IMR-90 (cell line): ENCODE data around the gene EPB41L3. TPM values are rescaled to one million over a fixed set of nuclear protein-coding genes. Genes with fewer than 3 reads are reported as not detected.

ENCODE experiments used
- ATAC-seq: fragments of 200-7000 bp; cut with Tn5 transposase; 2 replicates; pipeline ENCODE4 v1.9.1; 2020; ENCODE audit warnings: low read depth, mild to moderate bottlenecking, moderate library complexity
- BruUV-seq: library from RNA; stranded (reverse); fragments of 400-500 nt; replicated peaks from 2 replicates; lab custom pipeline; 2021; lab: Mats Ljungman, UMichigan
- CTCF ChIA-PET: fragments of 300-600 bp; formaldehyde crosslinking; extraction: SDS; loops from one replicate; lab custom pipeline; 2021; ENCODE audit warnings: antibody characterized with exemption; lab: Yijun Ruan, JAX
- POLR2A ChIA-PET: fragments of 300-600 bp; sonication (Branson Sonifier 250); formaldehyde crosslinking; loops from one replicate; lab custom pipeline; 2022; ENCODE audit warnings: antibody characterized with exemption; ENCODE audit not compliant: unreplicated experiment; lab: Charles Lee
- DNase-seq: peaks from one replicate; pipeline ENCODE4 v3.0.0; 2013
- H2AFZ ChIP-seq: replicated peaks from 2 replicates; pipeline ENCODE3; 2013; ENCODE audit warnings: low read length, mild to moderate bottlenecking; ENCODE audit not compliant: poor library complexity
- H2AK5ac ChIP-seq: 2 replicates; pipeline ENCODE4 v1.6.1; 2013; ENCODE audit warnings: low read depth, low read length, inconsistent platforms
- H2AK9ac ChIP-seq: replicated peaks from 2 replicates; pipeline ENCODE3; 2013; ENCODE audit warnings: mild to moderate bottlenecking, low read depth, low read length, moderate library complexity; ENCODE audit not compliant: poor library complexity
- H2BK120ac ChIP-seq: 2 replicates; pipeline ENCODE4 v1.6.1; 2013; ENCODE audit warnings: low read depth, low read length, inconsistent platforms
- H2BK15ac ChIP-seq: 3 replicates; pipeline ENCODE4 v1.6.1; 2013; ENCODE audit warnings: low read depth, low read length, inconsistent platforms
- H2BK20ac ChIP-seq: 2 replicates; pipeline ENCODE4 v1.6.1; 2013; ENCODE audit warnings: low read depth, mild to moderate bottlenecking, inconsistent platforms, low read length, moderate library complexity
- H2BK5ac ChIP-seq: 2 replicates; pipeline ENCODE4 v1.6.1; 2013; ENCODE audit warnings: mild to moderate bottlenecking, low read depth, low read length, inconsistent platforms; ENCODE audit not compliant: poor library complexity, severe bottlenecking
- H3K14ac ChIP-seq: replicated peaks from 2 replicates; pipeline ENCODE4 v1.6.1; 2013; ENCODE audit warnings: low read depth, low read length, inconsistent platforms
- H3K18ac ChIP-seq: 2 replicates; pipeline ENCODE4 v1.6.1; 2013; ENCODE audit warnings: low read depth, low read length, control low read depth
- H3K23ac ChIP-seq: 2 replicates; pipeline ENCODE4 v1.6.1; 2013; ENCODE audit warnings: low read depth, low read length, inconsistent platforms
- H3K27ac ChIP-seq: 2 replicates; pipeline ENCODE4 v1.5.1; 2013; ENCODE audit warnings: mild to moderate bottlenecking, control low read depth, low read length; ENCODE audit not compliant: insufficient read depth
- H3K27me3 ChIP-seq: 2 replicates; pipeline ENCODE4 v1.6.1; 2013; ENCODE audit warnings: low read length; ENCODE audit not compliant: control insufficient read depth, insufficient read depth
- H3K36me3 ChIP-seq: 2 replicates; pipeline ENCODE4 v1.6.1; 2013; ENCODE audit warnings: low read length, mixed read lengths; ENCODE audit not compliant: control insufficient read depth, insufficient read depth
- H3K4ac ChIP-seq: 2 replicates; pipeline ENCODE4 v1.6.1; 2013; ENCODE audit warnings: low read depth, low read length, inconsistent platforms
- H3K4me1 ChIP-seq: 2 replicates; pipeline ENCODE4 v1.6.1; 2013; ENCODE audit warnings: low read length, mixed read lengths; ENCODE audit not compliant: control insufficient read depth, insufficient read depth
- H3K4me2 ChIP-seq: 2 replicates; pipeline ENCODE4 v1.6.1; 2013; ENCODE audit warnings: low read depth, mild to moderate bottlenecking, control low read depth, low read length, moderate library complexity
- H3K4me3 ChIP-seq: 2 replicates; pipeline ENCODE4 v1.5.1; 2013; ENCODE audit warnings: low read depth, mild to moderate bottlenecking, control low read depth, low read length, moderate library complexity; ENCODE audit not compliant: insufficient read depth
- H3K56ac ChIP-seq: 2 replicates; pipeline ENCODE4 v1.6.1; 2013; ENCODE audit warnings: low read length, inconsistent platforms; ENCODE audit not compliant: insufficient read depth; ENCODE audit errors: extremely low read depth
- H3K79me1 ChIP-seq, 2 experiments: 2 replicates each; pipeline ENCODE4 v1.6.1; 2013; ENCODE audit warnings: low read length in 2 of 2, inconsistent platforms in 1 of 2, low read depth in 1 of 2
- H3K9ac ChIP-seq: 2 replicates; pipeline ENCODE4 v1.6.1; 2013; ENCODE audit warnings: low read depth, low read length, control low read depth
- H3K9me1 ChIP-seq: 2 replicates; pipeline ENCODE4 v1.6.1; 2013; ENCODE audit warnings: low read length, inconsistent platforms; ENCODE audit not compliant: insufficient read depth
- H3K9me3 ChIP-seq: 2 replicates; pipeline ENCODE4 v1.6.1; 2013; ENCODE audit warnings: low read length; ENCODE audit not compliant: control insufficient read depth, insufficient read depth
- H4K20me1 ChIP-seq: 2 replicates; pipeline ENCODE4 v1.6.1; 2013; ENCODE audit warnings: low read length, inconsistent platforms; ENCODE audit not compliant: insufficient read depth
- H4K5ac ChIP-seq: 2 replicates; pipeline ENCODE4 v1.6.1; 2013; ENCODE audit warnings: mild to moderate bottlenecking, low read depth, low read length, control low read depth
- H4K8ac ChIP-seq, 2 experiments: 2 replicates each; pipeline ENCODE4 v1.6.1; 2013; ENCODE audit warnings: low read depth in 2 of 2, low read length in 2 of 2, control low read depth in 1 of 2, inconsistent platforms in 1 of 2
- H4K91ac ChIP-seq: 2 replicates; pipeline ENCODE4 v1.6.1; 2013; ENCODE audit warnings: low read depth, low read length, inconsistent platforms; ENCODE audit not compliant: insufficient read depth
- CEBPB ChIP-seq: IDR thresholded peaks from 2 replicates; pipeline ENCODE4 v1.6.1; 2012; ENCODE audit warnings: low read depth, low read length, improper control_type of control experiment
- CHD1 ChIP-seq: IDR thresholded peaks from 2 replicates; pipeline ENCODE4 v1.6.1; 2012; ENCODE audit warnings: low read depth, low read length, improper control_type of control experiment
- CTCF ChIP-seq: conservative IDR thresholded peaks from 2 replicates; pipeline ENCODE4 v1.5.1; 2012; ENCODE audit warnings: mild to moderate bottlenecking, low read depth, low read length, improper control_type of control experiment
- ELK1 ChIP-seq: fragments of 150-350 bp; IDR thresholded peaks from 2 replicates; pipeline ENCODE4 v1.6.1; 2016; ENCODE audit warnings: low read depth, mild to moderate bottlenecking, low read length, moderate library complexity, borderline replicate concordance
- FOS ChIP-seq: fragments of 150-350 bp; IDR thresholded peaks from 2 replicates; pipeline ENCODE4 v1.6.1; 2016; ENCODE audit warnings: low read depth, low read length
- MAFK ChIP-seq: IDR thresholded peaks from 2 replicates; pipeline ENCODE4 v1.6.1; 2012; ENCODE audit warnings: low read depth, low read length, improper control_type of control experiment
- MAZ ChIP-seq: IDR thresholded peaks from 2 replicates; pipeline ENCODE4 v1.6.1; 2012; ENCODE audit warnings: low read depth, mild to moderate bottlenecking, low read length, improper control_type of control experiment, moderate library complexity, borderline replicate concordance
- MXI1 ChIP-seq: IDR thresholded peaks from 2 replicates; pipeline ENCODE4 v1.6.1; 2012; ENCODE audit warnings: low read depth, mild to moderate bottlenecking, low read length, moderate library complexity, borderline replicate concordance
- NFE2L2 ChIP-seq: fragments of 150-350 bp; IDR thresholded peaks from 2 replicates; pipeline ENCODE4 v1.6.1; 2016; ENCODE audit warnings: low read depth, mild to moderate bottlenecking, low read length
- POLR2A ChIP-seq: IDR thresholded peaks from 2 replicates; pipeline ENCODE4 v1.6.1; 2012; ENCODE audit warnings: mild to moderate bottlenecking, low read depth, low read length
- RAD21 ChIP-seq: IDR thresholded peaks from 2 replicates; pipeline ENCODE4 v1.6.1; 2012; ENCODE audit warnings: low read length, improper control_type of control experiment
- RCOR1 ChIP-seq: IDR thresholded peaks from 2 replicates; pipeline ENCODE4 v1.6.1; 2012; ENCODE audit warnings: mild to moderate bottlenecking, low read length, improper control_type of control experiment; ENCODE audit not compliant: insufficient replicate concordance
- RFX5 ChIP-seq: IDR thresholded peaks from 2 replicates; pipeline ENCODE4 v1.8.0; 2012; ENCODE audit warnings: low read depth, mild to moderate bottlenecking, low read length, moderate library complexity
- SMC3 ChIP-seq: fragments of 150-350 bp; IDR thresholded peaks from 2 replicates; pipeline ENCODE4 v1.6.1; 2016; ENCODE audit warnings: low read depth, mild to moderate bottlenecking, antibody characterized with exemption, low read length, moderate library complexity
- WGBS, 2 experiments: methylation state at CpG; one replicate each; pipeline versions ENCODE4 v1.1.5 to v1.1.7; 2013; ENCODE audit warnings: missing lambda C conversion rate in 2 of 2; ENCODE audit not compliant: insufficient read length in 1 of 2; ENCODE audit errors: extremely low coverage in 2 of 2; 5-methylcytosine and 5-hydroxymethylcytosine counted together
- dilution Hi-C: fragments of 300-500 bp; cut with HindIII; formaldehyde crosslinking; loops from one replicate; pipeline ENCODE4 v1.14.3; 2018; ENCODE audit warnings: low sequenced_read_pairs; ENCODE audit not compliant: unreplicated experiment
- in situ Hi-C: fragments of 300-500 bp; cut with MboI; formaldehyde crosslinking; loops from 3 replicates; pipeline ENCODE4 v1.14.3; 2019; ENCODE audit warnings: low sequenced_read_pairs, inconsistent platforms, mixed read lengths
- intact Hi-C: fragments of 100-400 bp; cut with micrococcal nuclease; formaldehyde crosslinking; loops from 2 replicates; pipeline ENCODE4 v1.10.0; 2022
- polyA plus RNA-seq, 3 experiments: library from polyadenylated mRNA; depleted of rRNA; stranded (reverse); fragments of >200 nt; gene quantifications; 2 replicates each; pipeline ENCODE4 v1.2.3, GENCODE V29; 2012; ENCODE audit warnings: low replicate concordance in 1 of 3
- total RNA-seq: library from RNA; depleted of rRNA; stranded (reverse); fragments of >200 nt; gene quantifications from 2 replicates; pipeline ENCODE4 v1.2.3, GENCODE V29; 2012

Gene EPB41L3
- total and polyA plus RNA-seq, 2 of the 4 experiments (the other 2 are of a cell fraction) = 36.6 to 70.3 TPM

- intact Hi-C loops = no loop called here
Observed at GRCh38 chr18:5541644-5542043, 2.2 kb downstream of the EPB41L3 start.

More at GRCh38 chr18:5541644-5542043, 2.2 kb downstream of the EPB41L3 start:
- Histone ChIP-seq H2AK5ac (no peak overlapping the region), H3K9me3 (no peaks in the 10 kb centered on the region), H3K18ac (no peak overlapping the region), H3K4me3 (no peak overlapping the region), H4K5ac (no peak overlapping the region), H2AK9ac (no peak overlapping the region), H2BK5ac (no peak overlapping the region), H4K91ac (no peak overlapping the region), H3K4me1 (no peaks in the 10 kb centered on the region), H2BK120ac (no peak overlapping the region), H2AFZ (no peak overlapping the region), H3K9ac (no peak overlapping the region), H3K56ac (no peak overlapping the region), H3K14ac (no peak overlapping the region), H4K8ac (no peak overlapping the region), H3K27me3 (no peaks in the 10 kb centered on the region; the same call in 1 of the 2 replicates), H4K20me1 (peaks cover 3% of the 10 kb centered on the region; the same call in 1 of the 2 replicates), H3K79me1 (peaks cover 0 to 7% of the 10 kb centered on the region in 2 experiments; a peak in 2 of 4 replicates), H2BK15ac (no peak overlapping the region), H3K23ac (no peak overlapping the region), H3K4ac (no peak overlapping the region), H3K4me2 (no peak overlapping the region), H3K9me1 (peaks cover 3% of the 10 kb centered on the region; the same call in 1 of the 2 replicates), H3K36me3 (no peaks in the 10 kb centered on the region), H2BK20ac (no peak overlapping the region), H3K27ac (no peak overlapping the region)
- in situ Hi-C loops (no loop called here), dilution Hi-C loops (no loop called here)
- WGBS, 2 experiments = no CpG with 5 or more reads among the region's 3 CpGs
- POLR2A ChIA-PET = no interaction called here
- ATAC-seq (no peak), DNase-seq (no peak)
- TF ChIP-seq POLR2A = no peak
- no peak for TF ChIP-seq FOS
- no peak for TF ChIP-seq SMC3
- no peak for TF ChIP-seq MAFK
- no peak for TF ChIP-seq RAD21
- TF ChIP-seq ELK1 = no peak
- no peak for TF ChIP-seq RFX5
- TF ChIP-seq NFE2L2 = no peak
- TF ChIP-seq MAZ = no peak
- no peak for TF ChIP-seq RCOR1
- no peak for TF ChIP-seq CHD1
- no peak for TF ChIP-seq CTCF
- TF ChIP-seq CEBPB = no peak
- TF ChIP-seq MXI1 = no peak
- no TSS peak for BruUV-seq
- CTCF ChIA-PET = no interaction called here
